ENCODE data around the gene PIP4P1. TPM values are rescaled to one million over a fixed set of nuclear protein-coding genes. Genes with fewer than 3 reads are reported as not detected.
A peak's percentile ranks its signal among the peaks of the same experiment; 100 is the strongest.

PIP4P1 gene
- total and polyA plus RNA-seq, 12 donors: 10.6 to 60.1 (median 29.5) TPM

DNA sequence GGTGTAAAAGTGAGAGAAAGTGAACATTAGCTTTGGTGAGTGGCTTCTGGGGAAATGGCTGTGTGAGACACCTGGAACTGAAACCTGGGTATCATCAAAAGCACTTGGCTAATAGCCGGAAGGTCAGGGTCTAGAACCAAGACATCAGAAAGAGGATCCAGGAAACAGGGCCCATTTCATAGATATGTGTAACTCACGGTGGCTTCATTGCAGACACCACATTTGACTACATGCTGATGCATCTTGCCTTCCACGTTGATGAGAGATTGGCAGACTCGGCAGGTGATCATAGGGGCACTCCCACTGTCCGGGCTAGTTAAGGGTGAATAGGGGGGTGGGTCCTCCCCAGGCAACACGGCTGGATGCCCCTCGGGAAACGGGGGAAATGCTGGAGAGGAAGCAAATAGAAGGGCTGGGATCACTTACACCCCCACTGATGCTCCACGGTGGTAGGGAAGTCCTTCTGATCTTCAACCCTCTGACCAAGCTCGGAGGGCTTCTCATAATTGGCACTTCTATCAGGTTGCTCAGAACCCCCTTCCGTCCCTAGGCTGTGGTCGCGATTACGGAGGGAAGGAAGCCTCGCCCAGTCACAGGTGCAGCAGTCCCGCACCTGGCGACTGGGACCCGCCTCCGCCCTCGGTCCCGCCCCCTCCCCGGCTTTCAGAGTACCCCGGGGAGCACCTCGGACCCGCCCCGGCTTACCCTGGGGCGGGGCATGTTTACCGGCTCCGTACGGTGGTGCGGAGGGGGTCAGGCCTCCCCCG lies 593 bp downstream of the PIP4P1 start:
- H3K4me3 ChIP-seq: peak overlapping the region; percentile 31 to 98 (median 87)
- H3K9me3 ChIP-seq (replicated peaks in 1 of 3): no peaks in the 10 kb centered on the region
- 4 to 20% (median 6%) methylated on average over 6 to 32 of the region's 32 CpGs for WGBS, 4 donors
- no peaks in the 10 kb centered on the region for H3K27me3 ChIP-seq
- peak in 4 of 7 donors; percentile 34 to 58 (median 41) for DNase-seq
- intact Hi-C loops (cut with DNase I): no loop called here
- peaks cover 17 to 33% of the 10 kb centered on the region in 2 donors for H3K4me1 ChIP-seq (replicated peaks in 1 of 2)
- TF ChIP-seq POLR2A (IDR thresholded peaks at IDR 0.05): no peak
- TF ChIP-seq, protein P1, sequence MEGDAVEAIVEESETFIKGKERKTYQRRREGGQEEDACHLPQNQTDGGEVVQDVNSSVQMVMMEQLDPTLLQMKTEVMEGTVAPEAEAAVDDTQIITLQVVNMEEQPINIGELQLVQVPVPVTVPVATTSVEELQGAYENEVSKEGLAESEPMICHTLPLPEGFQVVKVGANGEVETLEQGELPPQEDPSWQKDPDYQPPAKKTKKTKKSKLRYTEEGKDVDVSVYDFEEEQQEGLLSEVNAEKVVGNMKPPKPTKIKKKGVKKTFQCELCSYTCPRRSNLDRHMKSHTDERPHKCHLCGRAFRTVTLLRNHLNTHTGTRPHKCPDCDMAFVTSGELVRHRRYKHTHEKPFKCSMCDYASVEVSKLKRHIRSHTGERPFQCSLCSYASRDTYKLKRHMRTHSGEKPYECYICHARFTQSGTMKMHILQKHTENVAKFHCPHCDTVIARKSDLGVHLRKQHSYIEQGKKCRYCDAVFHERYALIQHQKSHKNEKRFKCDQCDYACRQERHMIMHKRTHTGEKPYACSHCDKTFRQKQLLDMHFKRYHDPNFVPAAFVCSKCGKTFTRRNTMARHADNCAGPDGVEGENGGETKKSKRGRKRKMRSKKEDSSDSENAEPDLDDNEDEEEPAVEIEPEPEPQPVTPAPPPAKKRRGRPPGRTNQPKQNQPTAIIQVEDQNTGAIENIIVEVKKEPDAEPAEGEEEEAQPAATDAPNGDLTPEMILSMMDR (IDR thresholded peaks at IDR 0.05): no peak
- H3K27ac ChIP-seq: peak overlapping the region; percentile 55 to 99 (median 93)
- H3K36me3 ChIP-seq (replicated peaks in 1 of 2): peaks cover 0 to 32% of the 10 kb centered on the region in 2 donors

DNA sequence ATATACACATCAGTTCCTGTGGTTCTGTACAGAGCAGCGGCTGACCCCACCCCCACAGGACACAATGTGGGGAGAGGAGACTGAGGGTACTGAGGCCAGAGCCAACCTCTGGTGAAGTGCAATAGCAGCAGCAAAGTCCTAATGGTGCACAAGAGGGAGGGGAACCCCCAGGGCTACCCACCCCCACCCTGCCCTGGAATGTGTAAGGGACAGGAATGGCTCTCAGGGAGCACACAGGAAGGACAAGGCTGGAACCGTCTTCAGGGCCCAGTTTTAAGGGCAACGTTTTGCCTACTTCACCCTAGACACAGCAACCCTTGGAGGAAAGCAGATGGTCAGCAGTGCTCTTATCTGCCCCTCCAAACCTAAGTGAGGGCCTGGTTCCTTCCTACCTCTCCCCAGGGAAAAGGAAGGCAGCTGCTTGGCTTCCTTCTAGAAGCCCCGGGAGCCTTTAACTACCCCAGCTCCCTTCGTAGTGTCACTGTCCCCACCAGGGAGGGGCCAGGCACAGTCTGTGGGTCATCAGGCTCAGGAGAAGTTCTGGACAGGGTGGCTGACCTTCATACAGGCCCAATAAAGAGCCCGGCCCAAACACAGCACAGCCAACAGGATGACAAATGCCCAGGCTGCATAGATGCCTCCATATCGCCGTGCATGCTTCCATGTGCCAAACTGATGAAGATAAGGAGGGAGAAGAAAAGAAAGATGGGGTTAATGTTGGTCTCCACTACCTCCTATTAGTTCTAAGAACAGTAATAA lies 3.0 kb downstream of the PIP4P1 start:
- intact Hi-C loops (cut with DNase I): no loop called here
- DNase-seq: no peak
- 39 to 56% (median 52%) methylated on average over 7 to 8 of the region's 8 CpGs for WGBS, 4 donors
- H3K4me1 ChIP-seq (replicated peaks in 1 of 2): peaks cover 25 to 43% of the 10 kb centered on the region in 2 donors
- TF ChIP-seq, protein P1 (IDR thresholded peaks at IDR 0.05): no peak
- no peak for TF ChIP-seq POLR2A (IDR thresholded peaks at IDR 0.05)
- no peak overlapping the region for H3K4me3 ChIP-seq
- no peaks in the 10 kb centered on the region for H3K27me3 ChIP-seq
- H3K36me3 ChIP-seq (replicated peaks in 1 of 2): peaks cover 0 to 32% of the 10 kb centered on the region in 2 donors
- peak overlapping the region in 2 of 5 donors; percentile 13 to 55 for H3K27ac ChIP-seq
- H3K9me3 ChIP-seq (replicated peaks in 1 of 3): no peaks in the 10 kb centered on the region

DNA sequence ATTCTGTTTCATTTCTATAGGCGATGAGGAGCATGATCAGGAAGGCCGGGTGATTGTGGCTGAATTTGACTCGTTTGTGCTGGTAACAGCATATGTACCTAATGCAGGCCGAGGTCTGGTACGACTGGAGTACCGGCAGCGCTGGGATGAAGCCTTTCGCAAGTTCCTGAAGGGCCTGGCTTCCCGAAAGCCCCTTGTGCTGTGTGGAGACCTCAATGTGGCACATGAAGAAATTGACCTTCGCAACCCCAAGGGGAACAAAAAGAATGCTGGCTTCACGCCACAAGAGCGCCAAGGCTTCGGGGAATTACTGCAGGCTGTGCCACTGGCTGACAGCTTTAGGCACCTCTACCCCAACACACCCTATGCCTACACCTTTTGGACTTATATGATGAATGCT lies 4.3 kb downstream of the PIP4P1 start:
- DNase-seq: peak in 3 of 7 donors; percentile 22 to 39 (median 34)
- H3K27me3 ChIP-seq: no peaks in the 10 kb centered on the region
- peak overlapping the region in 1 of 5 donors; percentile 95 for H3K27ac ChIP-seq
- H3K36me3 ChIP-seq (replicated peaks in 1 of 2): peaks cover 0 to 37% of the 10 kb centered on the region in 2 donors
- H3K4me3 ChIP-seq: no peak overlapping the region
- H3K4me1 ChIP-seq (replicated peaks in 1 of 2): peaks cover 25 to 44% of the 10 kb centered on the region in 2 donors
- intact Hi-C loops (cut with DNase I): no loop called here
- no peaks in the 10 kb centered on the region for H3K9me3 ChIP-seq (replicated peaks in 1 of 3)
- TF ChIP-seq, protein P1 (IDR thresholded peaks at IDR 0.05): no peak
- TF ChIP-seq POLR2A (IDR thresholded peaks at IDR 0.05): no peak
- WGBS, 4 donors: 69 to 89% (median 78%) methylated on average over 11 to 13 of the region's 13 CpGs
